Aorta (tissue), 5 donors: ENCODE data around the gene PLA2G2C. TPM values are rescaled to one million over a fixed set of nuclear protein-coding genes. Genes with fewer than 3 reads are reported as not detected.
A peak's percentile ranks its signal among the peaks of the same experiment; 100 is the strongest.

Source experiments
- ATAC-seq: fragments of 200-7000 bp; cut with Tn5 transposase; one replicate; pipeline ENCODE4 v1.9.1; 2022; ENCODE audit warnings: moderate library complexity; ENCODE audit not compliant: low FRiP score
- DNase-seq, 2 donors: peaks; one replicate each; pipeline ENCODE4 v3.0.0-alpha.2; 2020
- H3K27ac ChIP-seq, 2 donors: one replicate each; pipeline ENCODE4 v1.5.1; 2013; ENCODE audit warnings: low read length in 2 of 2, mild to moderate bottlenecking in 2 of 2, moderate library complexity in 2 of 2, control low read depth in 1 of 2, inconsistent platforms in 1 of 2, low read depth in 1 of 2
- H3K27me3 ChIP-seq, 2 donors: one replicate each; pipeline ENCODE4 v1.6.1; 2013; ENCODE audit warnings: control low read depth in 1 of 2, low read length in 1 of 2, mild to moderate bottlenecking in 1 of 2, moderate library complexity in 1 of 2; ENCODE audit not compliant: insufficient read depth in 2 of 2, control insufficient read depth in 1 of 2
- H3K36me3 ChIP-seq, 2 donors: one replicate each; pipeline ENCODE4 v1.6.1; 2013; ENCODE audit warnings: control low read depth in 1 of 2, low read length in 1 of 2, mild to moderate bottlenecking in 1 of 2; ENCODE audit not compliant: insufficient read depth in 2 of 2, control insufficient read depth in 1 of 2
- H3K4me1 ChIP-seq, 2 donors: one replicate each; pipeline ENCODE4 v1.6.1; 2013; ENCODE audit warnings: low read length in 2 of 2, control low read depth in 1 of 2, mild to moderate bottlenecking in 1 of 2, moderate library complexity in 1 of 2; ENCODE audit not compliant: insufficient read depth in 2 of 2, control insufficient read depth in 1 of 2
- H3K4me3 ChIP-seq, 2 donors: one replicate each; pipeline ENCODE4 v1.5.1; 2013; ENCODE audit warnings: low read length in 2 of 2, control low read depth in 1 of 2, mild to moderate bottlenecking in 1 of 2
- H3K9me3 ChIP-seq: one replicate; pipeline ENCODE4 v1.6.1; 2013; ENCODE audit warnings: mild to moderate bottlenecking, low read length; ENCODE audit not compliant: control insufficient read depth
- WGBS, 2 donors: extraction: QIAGEN DNeasy Blood & Tissue Kit; methylation state at CpG; one replicate each; pipeline ENCODE4 v1.1.7; 2013; 5-methylcytosine and 5-hydroxymethylcytosine counted together
- intact Hi-C, 2 donors: fragments of 100-400 bp; cut with DNase I; formaldehyde crosslinking; loops; one replicate each; pipeline versions ENCODE4 v1.14.2 to v1.15.0; 2022
- polyA plus RNA-seq, 2 donors: library from polyadenylated mRNA; stranded (reverse); fragments of 200-250 nt; gene quantifications; one replicate each; pipeline ENCODE4 v1.2.3, GENCODE V29; 2013
- total RNA-seq, 2 donors: library from RNA; stranded (reverse); fragmentation: NEBNext Ultra II Directional; extraction: Animal tissue kit (Norgen Biotek cat#: 25700); gene quantifications; one replicate each; pipeline ENCODE4 v1.2.1, GENCODE V29; 2021
- donor health status: healthy with polysubstance abuse.
- donor health status: Bipolar disorder and iron deficiency.
- donor health status: DM: no; HTN: no; CAD: no.
- donor health status: DM: no; HTN: no; CAD: no.
- donor health status: DM: yes; HTN: yes; CAD: no.

Gene PLA2G2C
- total and polyA plus RNA-seq, 4 donors = 0.81 TPM; not detected in 3

DNA sequence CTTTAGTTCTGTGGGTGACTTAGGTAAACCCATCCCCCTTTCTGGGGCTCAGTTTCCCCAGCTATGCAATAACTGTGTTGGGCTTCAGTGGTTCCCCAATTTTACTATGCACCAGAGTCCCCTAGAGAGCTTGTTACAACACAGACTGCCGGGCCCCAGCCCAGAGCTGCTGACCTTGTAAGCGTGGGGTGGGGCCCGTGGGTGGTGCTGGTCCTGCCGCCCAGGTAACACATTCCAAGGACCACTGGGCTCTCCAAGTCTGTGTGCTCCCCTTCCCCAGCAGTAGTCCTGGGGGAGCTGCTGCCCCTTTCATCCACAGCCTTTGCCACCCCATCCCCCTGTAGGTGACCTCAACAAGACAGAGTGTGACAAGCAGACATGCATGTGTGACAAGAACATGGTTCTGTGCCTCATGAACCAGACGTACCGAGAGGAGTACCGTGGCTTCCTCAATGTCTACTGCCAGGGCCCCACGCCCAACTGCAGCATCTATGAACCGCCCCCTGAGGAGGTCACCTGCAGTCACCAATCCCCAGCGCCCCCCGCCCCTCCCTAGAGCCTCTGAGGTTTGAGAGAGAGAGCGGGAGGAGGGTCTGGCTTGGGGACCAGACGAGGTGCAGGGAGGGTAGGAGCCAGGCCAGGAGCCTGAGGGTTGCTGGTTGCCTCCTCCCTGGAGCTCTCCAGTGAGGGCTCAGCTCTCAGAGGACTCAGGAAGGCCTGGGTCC lies 38.3 kb downstream of the PLA2G2C start:
- intact Hi-C loops = no loop called here
- 83 to 88% methylated on average over 13 of the region's 13 CpGs for WGBS, 2 donors
- no peak overlapping the region for H3K4me3 ChIP-seq
- H3K4me1 ChIP-seq = no peaks in the 10 kb centered on the region
- H3K36me3 ChIP-seq = no peaks in the 10 kb centered on the region
- ATAC-seq (no peak), DNase-seq (peak in 1 of 2 donors; percentile 63)
- H3K27me3 ChIP-seq = no peaks in the 10 kb centered on the region
- H3K9me3 ChIP-seq = no peaks in the 10 kb centered on the region
- H3K27ac ChIP-seq = no peak overlapping the region

- intact Hi-C loops = no loop called here
- DNase-seq = no peak
- 72 to 73% methylated on average over 13 of the region's 13 CpGs for WGBS, 2 donors
Observed at GRCh38 chr1:20143734-20144565, 42.4 kb downstream of the PLA2G2C start.

GRCh38 chr1:20143318-20143717 lies 43.0 kb downstream of the PLA2G2C start:
- intact Hi-C loops = no loop called here
- 95 to 96% methylated on average over 8 of the region's 8 CpGs for WGBS, 2 donors
- Histone ChIP-seq H3K4me3 (no peak overlapping the region), H3K27ac (no peak overlapping the region), H3K27me3 (no peaks in the 10 kb centered on the region), H3K4me1 (no peaks in the 10 kb centered on the region), H3K36me3 (no peaks in the 10 kb centered on the region), H3K9me3 (no peaks in the 10 kb centered on the region)
- DNase-seq (no peak), ATAC-seq (no peak)

More at GRCh38 chr1:20143734-20144565, 42.4 kb downstream of the PLA2G2C start:
- Histone ChIP-seq H3K4me1 (no peaks in the 10 kb centered on the region), H3K4me3 (no peak overlapping the region), H3K9me3 (no peaks in the 10 kb centered on the region), H3K27ac (no peak overlapping the region), H3K36me3 (no peaks in the 10 kb centered on the region), H3K27me3 (no peaks in the 10 kb centered on the region)
- no peak for ATAC-seq

GRCh38 chr1:20142001-20142710 lies 44.2 kb downstream of the PLA2G2C start:
- Histone ChIP-seq H3K27me3 (no peaks in the 10 kb centered on the region), H3K9me3 (no peaks in the 10 kb centered on the region), H3K4me3 (no peak overlapping the region), H3K27ac (no peak overlapping the region), H3K4me1 (no peaks in the 10 kb centered on the region), H3K36me3 (no peaks in the 10 kb centered on the region)
- intact Hi-C loops = no loop called here
- DNase-seq = no peak
- 87 to 90% methylated on average over 13 of the region's 13 CpGs for WGBS, 2 donors
- no peak for ATAC-seq

DNA sequence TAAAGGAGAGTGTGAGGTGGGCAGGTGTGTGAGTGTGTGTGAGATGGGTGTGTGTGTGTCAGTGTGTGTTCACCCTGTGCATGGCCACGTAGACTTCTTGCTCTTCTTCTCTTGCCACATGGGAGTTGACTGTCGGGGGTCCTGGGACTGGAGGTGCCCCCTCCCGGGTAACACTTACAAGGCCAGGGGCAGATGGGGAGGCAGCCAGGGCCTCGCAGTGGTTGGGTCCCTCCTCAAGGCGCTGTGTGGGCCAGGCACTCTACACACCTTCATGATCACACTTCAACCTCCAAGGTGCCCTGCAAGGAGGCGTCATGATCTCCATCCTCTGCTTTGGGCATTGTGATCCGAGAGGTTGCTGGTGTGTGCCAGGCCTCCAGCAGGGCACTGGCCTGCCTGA lies 44.9 kb downstream of the PLA2G2C start:
- Histone ChIP-seq H3K36me3 (no peaks in the 10 kb centered on the region), H3K9me3 (no peaks in the 10 kb centered on the region), H3K27me3 (no peaks in the 10 kb centered on the region), H3K27ac (no peak overlapping the region), H3K4me3 (no peak overlapping the region), H3K4me1 (no peaks in the 10 kb centered on the region)
- no peak for DNase-seq
- 93 to 95% methylated on average over 7 of the region's 7 CpGs for WGBS, 2 donors
- intact Hi-C loops = no loop called here
- no peak for ATAC-seq

GRCh38 chr1:20141001-20141400 lies 45.3 kb downstream of the PLA2G2C start:
- Histone ChIP-seq H3K27ac (no peak overlapping the region), H3K27me3 (no peaks in the 10 kb centered on the region), H3K4me1 (no peaks in the 10 kb centered on the region), H3K9me3 (no peaks in the 10 kb centered on the region), H3K36me3 (no peaks in the 10 kb centered on the region), H3K4me3 (no peak overlapping the region)
- intact Hi-C loops = no loop called here
- WGBS, 2 donors = 62 to 71% methylated on average over 9 of the region's 9 CpGs
- no peak for ATAC-seq
- no peak for DNase-seq

DNA sequence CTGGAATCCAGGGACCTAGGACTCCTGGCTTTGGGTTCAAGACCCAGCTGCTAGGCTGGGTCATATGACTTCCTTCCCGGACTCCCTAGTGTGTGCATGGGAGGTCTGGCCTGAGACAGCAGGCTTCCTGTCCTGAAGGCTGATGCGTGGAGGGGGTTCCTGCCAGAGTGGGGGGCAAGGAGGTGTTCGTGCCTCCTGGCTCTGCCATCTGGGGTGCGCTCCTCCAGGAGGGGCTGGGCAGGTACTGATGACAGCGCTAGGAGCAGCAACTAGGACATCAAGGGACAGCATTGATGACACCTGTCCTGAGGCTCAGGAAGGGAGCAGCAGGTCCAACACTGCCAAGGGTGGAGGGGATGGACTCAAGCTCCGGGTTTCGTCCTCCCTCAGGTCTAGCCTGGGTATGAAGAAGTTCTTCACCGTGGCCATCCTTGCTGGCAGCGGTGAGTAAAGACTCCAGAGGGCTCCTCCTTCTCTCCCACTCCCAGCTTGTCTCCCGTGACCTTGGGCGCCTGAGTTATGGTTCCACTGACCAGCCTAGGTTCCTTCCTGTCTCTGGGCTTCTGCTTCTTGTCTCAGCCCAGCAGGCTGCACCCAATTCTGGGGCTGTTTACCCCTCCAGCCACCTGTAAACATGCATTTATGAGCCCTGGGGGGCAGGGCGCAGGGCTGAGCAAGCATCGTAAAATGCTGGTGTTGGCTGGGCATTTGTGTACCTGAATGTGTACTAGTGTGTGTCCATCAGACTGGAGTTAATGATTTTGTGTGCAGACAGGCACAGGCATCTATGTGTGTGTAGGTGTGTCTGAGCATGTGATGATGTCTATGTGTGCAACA lies 46.3 kb downstream of the PLA2G2C start:
- ATAC-seq (no peak), DNase-seq (no peak)
- WGBS, 2 donors = 90 to 91% methylated on average over 13 of the region's 13 CpGs
- Histone ChIP-seq H3K36me3 (no peaks in the 10 kb centered on the region), H3K9me3 (no peaks in the 10 kb centered on the region), H3K4me1 (no peaks in the 10 kb centered on the region), H3K27ac (no peak overlapping the region), H3K4me3 (no peak overlapping the region), H3K27me3 (no peaks in the 10 kb centered on the region)
- intact Hi-C loops = no loop called here

- Histone ChIP-seq H3K27me3 (no peaks in the 10 kb centered on the region), H3K9me3 (no peaks in the 10 kb centered on the region), H3K4me3 (no peak within 1 kb of the TSS), H3K4me1 (no peaks in the 10 kb centered on the region), H3K27ac (no peak within 1 kb of the TSS), H3K36me3 (no peaks in the 10 kb centered on the region)
- 93 to 95% methylated on average over 9 of the region's 9 CpGs for WGBS, 2 donors
- no peak for DNase-seq
- intact Hi-C loops = no loop called here
- ATAC-seq = no peak
Observed at GRCh38 chr1:20138961-20139550, 47.3 kb downstream of the PLA2G2C start, which contains the start of gene PLA2G2F. Gene PLA2G2F (plus strand): TSS chr1:20139323. CDS start chr1:20139428, 105 bp downstream.
